Stimulated activated CD4-positive, alpha-beta T cell treated with anti-CD3 and anti-CD28 coated beads, Interleukin-1b, Interleukin-23, amount 100 ng/mL, for 1 hour (primary cell): ENCODE data around the gene GINM1.

Experiments
- DNase-seq, 2 donors: peaks; one replicate each; pipeline ENCODE4 v3.0.0-alpha.2; 2020; ENCODE audit warnings: low read depth in 2 of 2

Gene GINM1

GRCh38 chr6:149593408-149593807 is 27.2 kb downstream of the GINM1 start:
- DNase-seq = no peak

GRCh38 chr6:149600508-149600907 is 34.3 kb downstream of the GINM1 start:
- DNase-seq = no peak

DNA sequence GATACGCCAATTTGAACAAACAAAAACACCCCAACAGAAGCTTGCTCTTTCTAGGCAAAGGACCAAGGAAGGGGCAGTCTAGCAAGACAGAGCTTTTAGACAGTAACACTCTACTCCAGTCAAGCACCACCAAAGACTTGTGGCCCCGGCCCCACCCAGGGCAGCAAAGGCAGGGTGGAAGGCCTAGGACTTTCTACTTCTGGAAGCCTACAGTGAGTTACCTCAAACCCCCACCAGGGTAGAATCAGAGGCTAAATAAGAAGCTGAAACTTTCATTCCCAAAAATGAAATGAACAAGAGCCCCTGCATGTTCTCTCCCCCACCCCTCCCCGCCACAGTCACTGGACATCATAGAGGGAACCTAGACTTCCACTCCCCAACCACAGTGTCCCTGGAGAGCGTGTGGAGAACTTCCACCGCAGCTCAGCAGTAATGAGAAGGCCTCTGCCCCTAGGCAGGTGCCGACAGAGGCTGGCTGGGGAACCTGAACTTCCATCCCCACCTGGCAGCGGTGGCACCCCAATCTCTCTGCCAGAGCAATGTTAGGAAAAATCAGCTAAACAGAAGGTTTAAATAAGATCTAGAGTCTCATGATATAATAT is 42.3 kb downstream of the GINM1 start:
- no peak for DNase-seq

GRCh38 chr6:149614337-149614736 is 48.2 kb downstream of the GINM1 start:
- no peak for DNase-seq

GRCh38 chr6:149615805-149616204 is 49.6 kb downstream of the GINM1 start:
- DNase-seq = no peak

- no peak for DNase-seq
These were observed 61.5 kb downstream of the GINM1 start for GRCh38 chr6:149627672-149628071.

DNA sequence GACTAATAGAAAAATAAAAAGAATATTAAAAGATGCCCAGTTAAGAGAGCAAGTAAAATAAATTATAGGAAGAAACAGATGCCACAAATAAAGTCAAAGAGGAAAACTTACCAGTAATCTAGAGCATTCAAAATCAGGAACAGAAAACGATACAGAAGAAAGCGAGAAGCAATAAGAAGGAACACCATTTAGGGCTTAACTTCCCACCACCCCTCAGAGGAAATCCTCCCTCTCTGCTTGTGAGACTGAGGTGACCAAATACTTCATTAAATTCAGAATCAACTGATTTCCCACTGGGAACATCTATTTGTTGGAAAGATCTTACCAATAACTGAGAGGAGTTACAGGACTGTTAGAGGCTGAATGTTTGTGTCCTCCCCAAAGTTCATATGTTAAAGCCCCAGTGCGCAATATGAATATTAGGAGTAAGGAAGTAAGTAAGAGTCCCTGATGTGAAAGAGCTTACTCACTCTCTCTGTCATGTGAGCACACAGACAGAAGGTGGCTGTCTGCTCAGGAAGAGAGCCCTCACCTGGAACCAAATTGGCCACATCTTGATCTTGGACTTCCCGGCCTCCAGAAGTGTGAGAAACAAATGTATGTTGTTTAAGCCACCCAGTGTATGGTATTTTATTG is 62.8 kb downstream of the GINM1 start:
- no peak for DNase-seq

- DNase-seq = no peak
These were observed 68.1 kb downstream of the GINM1 start for GRCh38 chr6:149634315-149634714.

DNA sequence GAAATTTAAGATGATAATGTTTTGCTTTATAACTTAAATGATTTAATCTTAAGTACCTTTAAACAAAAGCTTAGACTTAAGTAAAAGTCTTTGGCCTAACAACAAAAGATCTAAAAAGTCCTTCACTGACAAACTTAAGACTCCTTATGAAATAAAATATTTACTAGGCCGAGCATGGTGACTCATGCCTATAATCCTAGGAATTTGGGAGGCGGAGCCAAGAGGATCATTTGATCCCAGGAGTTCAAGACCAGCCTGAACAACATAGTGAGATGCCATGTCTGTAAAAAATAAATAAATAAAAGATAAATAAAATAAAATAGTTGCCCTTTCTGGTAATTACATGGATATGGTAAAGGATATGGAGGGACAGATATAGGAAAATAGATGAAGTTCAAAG is 69.9 kb downstream of the GINM1 start:
- no peak for DNase-seq
